HG03196 (cell line): ENCODE data around the gene RAD1.

Experiments
- ATAC-seq: cut with Tn5 transposase; IDR thresholded peaks from one replicate; pipeline ENCODE4 v1.9.1; 2021; ENCODE audit not compliant: unreplicated experiment

Gene RAD1

GRCh38 chr5:34916518-34916917 is 1.2 kb upstream of the RAD1 start:
- no peak for ATAC-seq

- peak; percentile 14 for ATAC-seq
Observed at GRCh38 chr5:34915856-34916192, 520 bp upstream of the RAD1 start.

GRCh38 chr5:34914671-34915138 is 599 bp downstream of the RAD1 start:
- ATAC-seq: peak; percentile 21

- ATAC-seq: no peak
Observed at GRCh38 chr5:34913072-34913471, 2.2 kb downstream of the RAD1 start.

- ATAC-seq: no peak
Observed at GRCh38 chr5:34905564-34905963, 9.7 kb downstream of the RAD1 start.

- ATAC-seq: no peak
Observed at GRCh38 chr5:34903260-34903659, 12.0 kb downstream of the RAD1 start.

- ATAC-seq: no peak
Observed at GRCh38 chr5:34900652-34901051, 14.7 kb downstream of the RAD1 start.

GRCh38 chr5:34899066-34899465 is 16.2 kb downstream of the RAD1 start:
- no peak for ATAC-seq

GRCh38 chr5:34898258-34898895 is 16.9 kb downstream of the RAD1 start:
- ATAC-seq: peak; percentile 77

GRCh38 chr5:34897646-34898045 is 17.7 kb downstream of the RAD1 start:
- ATAC-seq: no peak

GRCh38 chr5:34895641-34896419 is 19.5 kb downstream of the RAD1 start:
- no peak for ATAC-seq

GRCh38 chr5:34894716-34895115 is 20.6 kb downstream of the RAD1 start:
- ATAC-seq: no peak

GRCh38 chr5:34892414-34892813 is 22.9 kb downstream of the RAD1 start:
- no peak for ATAC-seq

- no peak for ATAC-seq
Observed at GRCh38 chr5:34891981-34892380, 23.3 kb downstream of the RAD1 start.

- ATAC-seq: no peak
Observed at GRCh38 chr5:34889394-34889793, 25.9 kb downstream of the RAD1 start.

- no peak for ATAC-seq
Observed at GRCh38 chr5:34886392-34887119, 28.7 kb downstream of the RAD1 start.

GRCh38 chr5:34881246-34881645 is 34.1 kb downstream of the RAD1 start:
- no peak for ATAC-seq

- no peak for ATAC-seq
Observed at GRCh38 chr5:34876275-34876674, 39.0 kb downstream of the RAD1 start.

- no peak for ATAC-seq
Observed at GRCh38 chr5:34870382-34870781, 44.9 kb downstream of the RAD1 start.

- ATAC-seq: no peak
Observed at GRCh38 chr5:34869256-34869655, 46.0 kb downstream of the RAD1 start.

GRCh38 chr5:34868791-34869190 is 46.5 kb downstream of the RAD1 start:
- ATAC-seq: no peak

- ATAC-seq: no peak
Observed at GRCh38 chr5:34867660-34868059, 47.6 kb downstream of the RAD1 start.
